CD14-positive monocyte (primary cell): Measurements from ENCODE around the gene OPN1LW. TPM values are rescaled to one million over a fixed set of nuclear protein-coding genes. Genes with fewer than 3 reads are reported as not detected.

Experiments
- DNase-seq, 3 donors: peaks; one replicate each; pipeline ENCODE4 v3.0.0-alpha.2; 2011 to 2022
- H2AFZ ChIP-seq: 2 replicates; pipeline ENCODE4 v1.6.0; 2012; ENCODE audit warnings: mild to moderate bottlenecking, low read depth, low read length, inconsistent platforms; ENCODE audit not compliant: insufficient read depth, poor library complexity, severe bottlenecking
- H3K27ac ChIP-seq, 2 donors: 1 replicate in 1 of 2; 2 replicates in 1 of 2; pipeline ENCODE4 v1.5.1; 2012 to 2013; ENCODE audit warnings: low read length in 2 of 2, control low read depth in 1 of 2, inconsistent platforms in 1 of 2, low read depth in 1 of 2, mild to moderate bottlenecking in 1 of 2
- H3K27me3 ChIP-seq, 2 donors: one replicate each; pipeline versions ENCODE4 v1.6.0 to v1.6.1; 2011 to 2013; ENCODE audit warnings: low read length in 2 of 2; ENCODE audit not compliant: control insufficient read depth in 2 of 2, insufficient read depth in 2 of 2
- H3K36me3 ChIP-seq, 2 donors: replicated peaks in 1 of 2; 1 replicate in 1 of 2; 2 replicates in 1 of 2; pipeline versions ENCODE4 v1.5.1 to v1.6.1; 2012 to 2013; ENCODE audit warnings: low read length in 2 of 2, control low read depth in 1 of 2, inconsistent platforms in 1 of 2, mild to moderate bottlenecking in 1 of 2; ENCODE audit not compliant: insufficient read depth in 2 of 2, control insufficient read depth in 1 of 2
- H3K4me1 ChIP-seq, 2 donors: 1 replicate in 1 of 2; 2 replicates in 1 of 2; pipeline versions ENCODE4 v1.5.1 to v1.6.1; 2012 to 2013; ENCODE audit warnings: low read length in 2 of 2, control low read depth in 1 of 2, inconsistent platforms in 1 of 2, mild to moderate bottlenecking in 1 of 2, moderate library complexity in 1 of 2; ENCODE audit not compliant: insufficient read depth in 2 of 2, control insufficient read depth in 1 of 2
- H3K4me2 ChIP-seq: replicated peaks from 2 replicates; pipeline ENCODE3; 2012; ENCODE audit warnings: low read length, moderate library complexity, mild to moderate bottlenecking; ENCODE audit not compliant: poor library complexity, severe bottlenecking; ENCODE audit errors: extremely low read depth
- H3K4me3 ChIP-seq, 3 experiments: fragments of 200-600 bp in 1 of 3; sonication (generic) in 1 of 3; replicated peaks in 1 of 3; 1 replicate in 2 of 3; 2 replicates in 1 of 3; pipeline ENCODE4 v1.5.1; 2011 to 2013; ENCODE audit warnings: low read length in 3 of 3, mild to moderate bottlenecking in 3 of 3, control low read depth in 2 of 3, low read depth in 2 of 3, inconsistent platforms in 1 of 3, moderate library complexity in 1 of 3
- H3K79me2 ChIP-seq: 2 replicates; pipeline ENCODE4 v1.6.0; 2012; ENCODE audit warnings: mild to moderate bottlenecking, control low read depth, inconsistent platforms, low read length, moderate library complexity; ENCODE audit not compliant: insufficient read depth
- H3K9ac ChIP-seq: 2 replicates; pipeline ENCODE4 v1.6.0; 2017; ENCODE audit warnings: low read length, mild to moderate bottlenecking; ENCODE audit not compliant: insufficient read depth, poor library complexity, severe bottlenecking
- H3K9me3 ChIP-seq, 2 donors: replicated peaks in 1 of 2; 1 replicate in 1 of 2; 2 replicates in 1 of 2; pipeline versions ENCODE4 v1.5.1 to v1.6.1; 2012 to 2013; ENCODE audit warnings: low read length in 2 of 2, control low read depth in 1 of 2; ENCODE audit not compliant: control insufficient read depth in 1 of 2, insufficient read depth in 1 of 2
- H4K20me1 ChIP-seq: 2 replicates; pipeline ENCODE4 v1.6.0; 2012; ENCODE audit warnings: mild to moderate bottlenecking, low read length, control low read depth, moderate library complexity; ENCODE audit not compliant: insufficient read depth
- H3K27ac Mint-ChIP-seq, 7 donors: one replicate each; pipeline ENCODE4 v1.8.0; 2020; ENCODE audit warnings: mild to moderate bottlenecking in 7 of 7, mixed read lengths in 7 of 7, moderate library complexity in 6 of 7, inconsistent platforms in 2 of 7
- H3K27me3 Mint-ChIP-seq, 3 donors: one replicate each; pipeline ENCODE4 v1.8.0; 2021 to 2022; ENCODE audit warnings: low read depth in 3 of 3, mild to moderate bottlenecking in 3 of 3, mixed read lengths in 3 of 3, moderate library complexity in 3 of 3, inconsistent platforms in 1 of 3
- H3K36me3 Mint-ChIP-seq, 2 donors: one replicate each; pipeline ENCODE4 v1.8.0; 2020; ENCODE audit warnings: mixed read lengths in 2 of 2, inconsistent platforms in 1 of 2, mild to moderate bottlenecking in 1 of 2
- H3K4me1 Mint-ChIP-seq: one replicate; pipeline ENCODE4 v1.8.0; 2020; ENCODE audit warnings: mild to moderate bottlenecking, mixed read lengths
- H3K4me3 Mint-ChIP-seq, 2 donors: one replicate each; pipeline ENCODE4 v1.8.0; 2020; ENCODE audit warnings: mild to moderate bottlenecking in 2 of 2, mixed read lengths in 2 of 2, moderate library complexity in 1 of 2
- H3K9me3 Mint-ChIP-seq, 7 donors: one replicate each; pipeline ENCODE4 v1.8.0; 2020 to 2022; ENCODE audit warnings: mixed read lengths in 7 of 7, mild to moderate bottlenecking in 6 of 7, moderate library complexity in 6 of 7, inconsistent platforms in 2 of 7
- CTCF ChIP-seq: fragments of 200-600 bp; IDR thresholded peaks from one replicate; pipeline ENCODE4 v1.8.0; 2022; ENCODE audit warnings: antibody characterized with exemption, mild to moderate bottlenecking
- WGBS: methylation state at CpG from one replicate; pipeline ENCODE4 v1.1.5; 2013; ENCODE audit warnings: missing lambda C conversion rate; ENCODE audit not compliant: insufficient coverage; 5-methylcytosine and 5-hydroxymethylcytosine counted together
- intact Hi-C, 2 donors: fragments of 100-400 bp; cut with micrococcal nuclease; formaldehyde crosslinking; loops; one replicate each; pipeline versions ENCODE4 v1.15.0 to v1.15.1; 2023
- polyA plus RNA-seq, 3 donors: library from polyadenylated mRNA; depleted of rRNA in 1 of 3; unstranded in 2 of 3; stranded (reverse) in 1 of 3; fragments of 300-500 nt in 2 of 3; fragments of >200 nt in 1 of 3; fragmentation: Illumina TruSeq in 2 of 3; gene quantifications; 1 replicate in 2 of 3; 2 replicates in 1 of 3; pipeline ENCODE4 v1.2.3, GENCODE V29; 2012 to 2021

Gene OPN1LW
- polyA plus RNA-seq, 3 donors = not detected

GRCh38 chrX:154115071-154115470, 29.0 kb upstream of the OPN1LW start:
- H3K4me1 ChIP-seq = peaks cover 0 to 8% of the 10 kb centered on the region in 2 donors

GRCh38 chrX:154115750-154116149, 28.3 kb upstream of the OPN1LW start:
- H3K9me3 ChIP-seq = no peaks in the 10 kb centered on the region
- H3K36me3 Mint-ChIP-seq = no peaks in the 10 kb centered on the region
- H3K27me3 ChIP-seq = peaks cover 0 to 8% of the 10 kb centered on the region in 2 donors
- peaks cover 6% of the 10 kb centered on the region for H3K4me1 Mint-ChIP-seq
- H3K27ac ChIP-seq = no peak overlapping the region
- DNase-seq = no peak
- H3K4me2 ChIP-seq = no peak overlapping the region
- no peak for TF ChIP-seq CTCF
- H3K4me1 ChIP-seq = peaks cover 0 to 8% of the 10 kb centered on the region in 2 donors
- H3K27me3 Mint-ChIP-seq = peaks cover 2 to 15% (median 3%) of the 10 kb centered on the region in 3 donors
- no peaks in the 10 kb centered on the region for H3K79me2 ChIP-seq
- no peaks in the 10 kb centered on the region for H3K36me3 ChIP-seq
- H3K4me3 ChIP-seq = no peak overlapping the region
- no peaks in the 10 kb centered on the region for H4K20me1 ChIP-seq
- H3K27ac Mint-ChIP-seq = no peak overlapping the region
- WGBS = no CpG with 5 or more reads among the region's 5 CpGs
- H3K9ac ChIP-seq = no peak overlapping the region
- peaks cover 0 to 13% (median 2%) of the 10 kb centered on the region in 7 donors for H3K9me3 Mint-ChIP-seq
- intact Hi-C loops = no loop called here
- no peak overlapping the region for H3K4me3 Mint-ChIP-seq
- H2AFZ ChIP-seq = no peak overlapping the region

More at GRCh38 chrX:154115071-154115470, 29.0 kb upstream of the OPN1LW start:
- Histone ChIP-seq H3K9me3 (no peaks in the 10 kb centered on the region), H3K27me3 (peaks cover 0 to 11% of the 10 kb centered on the region in 2 donors), H3K79me2 (no peaks in the 10 kb centered on the region), H3K4me2 (no peak overlapping the region), H3K36me3 (no peaks in the 10 kb centered on the region), H3K27ac (no peak overlapping the region), H3K9ac (no peak overlapping the region), H3K4me3 (no peak overlapping the region), H2AFZ (no peak overlapping the region), H4K20me1 (no peaks in the 10 kb centered on the region)
- peaks cover 0 to 16% (median 1%) of the 10 kb centered on the region in 7 donors for H3K9me3 Mint-ChIP-seq
- no peak for TF ChIP-seq CTCF
- intact Hi-C loops = no loop called here
- no peak for DNase-seq
- no peak overlapping the region for H3K4me3 Mint-ChIP-seq
- H3K27ac Mint-ChIP-seq = no peak overlapping the region
- no peaks in the 10 kb centered on the region for H3K36me3 Mint-ChIP-seq
- 96% methylated on average over 4 of the region's 10 CpGs for WGBS
- H3K27me3 Mint-ChIP-seq = peaks cover 2 to 19% (median 3%) of the 10 kb centered on the region in 3 donors
- peaks cover 6% of the 10 kb centered on the region for H3K4me1 Mint-ChIP-seq
